22Rv1 (cell line): Measurements from ENCODE around the gene ABCG8.

Experiments used
- H3K27ac ChIP-seq: fragments of 450-650 bp; 2 replicates; pipeline ENCODE4 v1.5.1; 2017
- ZFX ChIP-seq: fragments of 450-650 bp; IDR thresholded peaks from 2 replicates; pipeline ENCODE4 v1.6.1; 2017; ENCODE audit warnings: antibody characterized with exemption, borderline replicate concordance
- TF ChIP-seq, protein P1 (sequence below): fragments of 450-650 bp; IDR thresholded peaks from 2 replicates; pipeline ENCODE4 v1.5.1; 2017; ENCODE audit warnings: mild to moderate bottlenecking

The ABCG8 gene

DNA sequence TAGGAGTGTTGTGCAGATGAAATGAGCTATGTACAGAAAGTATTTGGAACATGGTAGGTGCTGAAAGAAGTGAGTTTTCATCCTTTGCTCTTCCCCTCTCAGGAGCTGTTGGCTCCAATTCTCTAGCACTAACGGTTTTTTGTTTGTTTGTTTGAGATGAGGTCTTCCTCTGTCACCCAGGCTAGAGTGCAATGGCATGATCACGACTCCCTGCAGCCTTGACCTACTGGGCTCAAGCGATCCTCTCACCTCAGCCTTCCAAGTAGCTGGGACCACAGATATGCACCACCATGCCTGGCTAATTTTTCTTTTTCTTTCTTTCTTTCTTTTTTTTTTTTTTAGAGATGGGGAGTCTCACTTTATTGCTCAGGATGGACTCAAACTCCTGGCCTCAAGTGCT lies 12.9 kb upstream of the ABCG8 start:
- H3K27ac ChIP-seq = no peak overlapping the region
- TF ChIP-seq ZFX = no peak
- TF ChIP-seq, protein P1, sequence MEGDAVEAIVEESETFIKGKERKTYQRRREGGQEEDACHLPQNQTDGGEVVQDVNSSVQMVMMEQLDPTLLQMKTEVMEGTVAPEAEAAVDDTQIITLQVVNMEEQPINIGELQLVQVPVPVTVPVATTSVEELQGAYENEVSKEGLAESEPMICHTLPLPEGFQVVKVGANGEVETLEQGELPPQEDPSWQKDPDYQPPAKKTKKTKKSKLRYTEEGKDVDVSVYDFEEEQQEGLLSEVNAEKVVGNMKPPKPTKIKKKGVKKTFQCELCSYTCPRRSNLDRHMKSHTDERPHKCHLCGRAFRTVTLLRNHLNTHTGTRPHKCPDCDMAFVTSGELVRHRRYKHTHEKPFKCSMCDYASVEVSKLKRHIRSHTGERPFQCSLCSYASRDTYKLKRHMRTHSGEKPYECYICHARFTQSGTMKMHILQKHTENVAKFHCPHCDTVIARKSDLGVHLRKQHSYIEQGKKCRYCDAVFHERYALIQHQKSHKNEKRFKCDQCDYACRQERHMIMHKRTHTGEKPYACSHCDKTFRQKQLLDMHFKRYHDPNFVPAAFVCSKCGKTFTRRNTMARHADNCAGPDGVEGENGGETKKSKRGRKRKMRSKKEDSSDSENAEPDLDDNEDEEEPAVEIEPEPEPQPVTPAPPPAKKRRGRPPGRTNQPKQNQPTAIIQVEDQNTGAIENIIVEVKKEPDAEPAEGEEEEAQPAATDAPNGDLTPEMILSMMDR = no peak

DNA sequence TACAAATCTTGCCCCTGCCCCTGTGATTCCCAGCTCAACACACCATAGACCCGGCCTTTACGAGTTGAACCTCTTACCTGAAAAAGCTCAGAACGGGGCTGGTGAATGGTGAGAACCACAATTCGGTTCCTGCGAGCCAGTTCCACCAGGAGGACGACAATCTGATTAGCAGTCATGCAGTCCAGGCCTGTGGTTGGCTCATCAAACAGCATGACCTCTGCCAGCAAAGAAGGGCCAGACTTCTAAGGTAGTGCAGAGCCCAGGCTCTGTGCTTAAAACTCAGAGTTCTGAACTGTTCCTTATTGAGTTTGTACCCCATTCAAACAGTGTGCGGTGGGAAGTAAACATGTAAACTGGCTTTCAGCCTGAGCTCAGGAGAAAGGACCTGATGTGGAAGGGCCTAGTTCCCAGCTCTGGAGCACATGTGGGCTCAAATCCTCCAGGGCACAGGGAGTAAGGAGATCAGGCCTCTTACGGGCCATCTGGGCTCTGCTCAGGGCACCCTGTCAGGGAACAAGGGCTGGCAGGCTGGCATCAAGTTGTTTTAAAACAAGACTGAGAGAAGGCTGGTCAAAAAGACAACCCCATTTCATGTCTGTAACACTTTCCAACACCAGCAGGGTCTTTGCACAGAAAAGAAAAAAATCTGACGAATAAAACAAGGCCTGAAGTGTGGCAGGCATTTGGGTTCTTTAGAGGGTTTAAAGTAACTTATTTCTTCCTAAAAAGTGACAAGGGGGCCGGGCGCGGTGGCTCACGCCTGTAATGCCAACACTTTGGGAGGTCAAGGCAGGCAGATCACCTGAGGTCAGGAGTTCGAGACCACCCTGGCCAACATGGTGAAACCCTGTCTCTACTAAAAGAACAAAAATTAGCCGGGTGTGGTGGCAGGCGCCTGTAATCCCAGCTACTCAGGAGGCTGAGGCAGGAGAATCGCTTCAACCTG lies 12.2 kb upstream of the ABCG8 start:
- no peak overlapping the region for H3K27ac ChIP-seq
- no peak for TF ChIP-seq ZFX
- TF ChIP-seq, protein P1 = no peak

DNA sequence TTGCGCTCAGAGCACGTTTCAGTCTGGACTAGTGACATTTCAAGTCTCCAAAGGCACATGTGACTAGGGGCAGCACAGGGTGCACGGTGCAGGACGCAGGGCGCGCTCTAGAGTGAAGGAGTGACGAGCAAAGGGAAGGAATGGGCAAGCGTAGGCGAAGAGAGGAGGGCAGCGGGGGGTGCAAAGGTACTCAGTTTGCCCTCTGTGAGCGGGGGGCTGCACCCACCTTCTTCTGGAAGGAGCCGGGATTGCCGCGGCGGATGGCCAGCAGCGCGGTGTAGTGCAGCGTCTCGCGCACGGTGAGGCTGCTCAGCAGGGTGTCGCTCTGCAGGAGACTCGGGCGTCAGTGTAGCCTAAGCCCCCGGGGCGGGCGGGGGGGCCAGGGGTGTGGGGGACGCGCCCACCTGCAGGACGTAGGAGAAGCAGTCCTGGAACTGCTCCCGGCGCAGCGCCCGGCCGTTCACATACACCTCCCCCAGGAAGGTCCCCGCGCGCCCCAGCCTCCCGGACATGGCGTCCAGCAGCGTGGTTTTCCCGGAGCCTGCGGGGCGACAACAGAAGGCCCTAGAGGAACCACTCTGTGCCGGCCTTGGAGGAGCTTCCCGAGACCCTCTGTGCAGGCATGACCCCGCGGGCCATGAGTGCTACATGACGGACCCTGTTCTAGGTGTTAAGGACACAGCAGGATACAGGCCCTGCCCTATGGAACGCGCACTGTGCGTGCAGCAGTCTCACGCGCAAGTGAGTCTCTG lies 7.1 kb upstream of the ABCG8 start:
- H3K27ac ChIP-seq = no peak overlapping the region
- TF ChIP-seq ZFX = no peak
- TF ChIP-seq, protein P1 = no peak

DNA sequence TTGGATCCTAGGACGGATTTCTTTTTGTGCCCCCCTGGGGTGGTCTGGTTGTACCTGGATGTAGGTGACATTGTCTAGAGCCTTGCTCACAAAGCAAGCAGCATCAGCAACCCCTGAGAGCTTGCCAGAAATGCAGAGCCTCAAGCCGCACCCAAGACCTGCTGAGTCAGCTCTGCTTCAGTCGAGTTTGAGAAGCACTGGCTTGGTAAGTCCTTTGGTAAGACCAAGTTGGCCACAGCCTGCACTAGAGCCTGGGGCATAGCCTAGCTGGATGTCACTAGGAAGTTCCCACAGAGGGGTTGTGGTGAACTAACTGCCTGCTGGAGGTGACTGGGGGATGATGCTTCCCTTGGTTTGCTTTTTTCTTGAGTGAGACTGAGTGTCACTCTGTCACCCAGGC lies 6.3 kb upstream of the ABCG8 start:
- H3K27ac ChIP-seq = no peak overlapping the region
- TF ChIP-seq ZFX = no peak
- TF ChIP-seq, protein P1 = no peak

DNA sequence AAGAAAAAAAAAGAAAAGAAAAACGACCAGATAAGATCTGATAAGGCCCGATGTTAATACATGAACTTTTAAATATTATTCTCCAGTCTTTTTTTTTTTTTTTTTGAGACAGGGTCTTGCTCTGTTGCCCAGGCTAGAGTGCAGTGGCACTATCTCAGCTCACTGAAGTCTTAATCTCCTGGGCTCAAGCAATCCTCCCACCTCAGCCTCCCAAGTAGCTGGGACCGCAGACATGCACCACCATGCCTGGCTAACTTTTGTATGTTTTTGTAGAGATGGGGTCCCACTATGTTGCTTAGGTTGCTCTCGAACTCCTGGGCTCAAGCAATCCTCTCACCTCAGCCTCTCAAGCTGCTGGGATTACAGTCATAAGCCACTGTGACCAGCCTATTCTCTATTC lies 1.7 kb upstream of the ABCG8 start:
- H3K27ac ChIP-seq = no peak overlapping the region
- no peak for TF ChIP-seq ZFX
- TF ChIP-seq, protein P1 = no peak

DNA sequence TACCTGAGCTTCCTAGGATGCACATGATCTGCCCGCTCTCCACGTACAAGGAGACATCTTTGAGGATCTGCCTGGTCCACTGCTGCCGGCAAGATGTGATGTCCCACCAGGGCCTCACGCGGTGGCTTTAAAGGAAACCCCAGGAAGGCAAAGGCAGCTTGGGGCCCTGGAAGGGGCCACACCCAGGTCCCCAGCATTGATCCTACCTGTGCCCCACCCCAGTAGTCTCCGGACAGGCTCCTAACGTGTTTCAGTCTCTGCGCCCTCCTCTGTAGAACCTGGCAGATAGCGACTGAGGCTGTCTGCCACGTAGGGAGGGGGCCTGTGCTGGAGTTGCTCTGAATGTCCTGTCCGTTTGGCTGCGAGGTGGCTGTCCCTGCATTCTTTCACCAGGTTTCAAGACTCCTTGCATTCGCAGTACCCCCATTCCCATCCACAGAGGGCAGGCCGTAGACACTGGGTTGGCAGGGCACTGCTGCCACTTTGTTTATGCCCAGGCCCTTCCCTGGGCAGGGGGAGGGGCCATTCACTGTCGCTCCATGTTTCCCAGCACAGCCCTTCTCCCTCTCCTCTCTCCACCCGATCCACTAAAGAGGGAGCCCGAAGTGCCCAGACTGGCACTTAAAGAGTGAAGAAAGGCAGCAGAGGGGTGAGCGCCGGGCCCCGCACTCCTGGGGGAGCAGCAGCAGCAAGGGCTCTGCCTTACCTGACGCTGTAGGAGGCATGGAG lies 776 bp upstream of the ABCG8 start:
- TF ChIP-seq, protein P1 = no peak
- TF ChIP-seq ZFX = no peak
- no peak overlapping the region for H3K27ac ChIP-seq
